Measurements from ENCODE around the gene SEMA5B.

DNA sequence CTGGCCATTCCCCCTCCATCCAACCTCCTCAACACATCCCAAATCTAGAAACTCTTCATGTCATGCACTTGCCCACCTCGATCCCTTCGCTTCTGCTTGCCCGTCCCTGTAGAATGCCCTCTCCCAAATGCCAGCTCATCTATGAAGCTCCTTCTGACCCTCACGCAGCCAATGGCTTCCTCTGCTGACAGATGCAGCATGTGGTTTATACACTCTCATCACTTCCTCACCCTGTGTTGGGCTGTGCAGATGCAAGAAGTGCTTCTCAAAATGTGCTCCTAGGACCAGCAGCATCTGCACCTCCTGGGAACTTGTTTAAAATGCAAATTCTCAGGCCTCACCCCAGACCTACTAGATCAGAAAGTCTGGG, 51.7 kb downstream of the SEMA5B start:
- TF ChIP-seq CTCF (IDR thresholded peaks at IDR 0.05) = no peak
- TF ChIP-seq ZFX (IDR thresholded peaks at IDR 0.05; ENCODE audit: borderline replicate concordance) = no peak
